GM18873 (cell line): ENCODE measurements around the gene MAP1S.

Source experiments
- ATAC-seq: cut with Tn5 transposase; IDR thresholded peaks from one replicate; pipeline ENCODE4 v1.9.1; 2021; ENCODE audit warnings: mild to moderate bottlenecking, moderate library complexity, moderate number of reproducible peaks; ENCODE audit not compliant: unreplicated experiment, low FRiP score

The MAP1S gene

GRCh38 chr19:17734146-17734545, 14.9 kb downstream of the MAP1S start:
- ATAC-seq: no peak

- no peak for ATAC-seq
These were observed 16.1 kb downstream of the MAP1S start for GRCh38 chr19:17735410-17735809.

GRCh38 chr19:17737690-17738153, 18.4 kb downstream of the MAP1S start:
- no peak for ATAC-seq

- ATAC-seq: no peak
These were observed 20.0 kb downstream of the MAP1S start for GRCh38 chr19:17739121-17739875.

- no peak for ATAC-seq
These were observed 22.2 kb downstream of the MAP1S start for GRCh38 chr19:17741456-17741855.

- ATAC-seq: no peak
These were observed 24.7 kb downstream of the MAP1S start for GRCh38 chr19:17743874-17744580.

GRCh38 chr19:17747205-17748098, 28.2 kb downstream of the MAP1S start:
- ATAC-seq: peak; percentile 56

GRCh38 chr19:17748884-17749638, 29.8 kb downstream of the MAP1S start:
- no peak for ATAC-seq

GRCh38 chr19:17749912-17750317, 30.6 kb downstream of the MAP1S start:
- no peak for ATAC-seq

GRCh38 chr19:17751103-17751911, 32.0 kb downstream of the MAP1S start, which contains the start of gene FCHO1:
Gene FCHO1 (plus strand): TSS chr19:17751477. CDS start chr19:17755165, 3,688 bp downstream.
- ATAC-seq: no peak

- no peak for ATAC-seq
These were observed 32.6 kb downstream of the MAP1S start for GRCh38 chr19:17751912-17752273.

- ATAC-seq: no peak
These were observed 33.8 kb downstream of the MAP1S start for GRCh38 chr19:17752865-17753639.

- no peak for ATAC-seq
These were observed 34.7 kb downstream of the MAP1S start for GRCh38 chr19:17753976-17754375.

- peak; percentile 41 for ATAC-seq
These were observed 35.6 kb downstream of the MAP1S start for GRCh38 chr19:17754634-17755442.

- ATAC-seq: no peak
These were observed 36.2 kb downstream of the MAP1S start for GRCh38 chr19:17755443-17755890.

GRCh38 chr19:17755977-17756670, 36.8 kb downstream of the MAP1S start:
- no peak for ATAC-seq

GRCh38 chr19:17757125-17757524, 37.8 kb downstream of the MAP1S start:
- ATAC-seq: no peak
